Suprapubic skin (tissue), 4 donors: Measurements from ENCODE around the gene PIP5KL1. TPM values are rescaled to one million over a fixed set of nuclear protein-coding genes. Genes with fewer than 3 reads are reported as not detected.

Source experiments
- DNase-seq, 2 donors: peaks; one replicate each; pipeline ENCODE4 v3.0.0-alpha.2; 2019; ENCODE audit warnings: low spot score in 2 of 2
- H3K27ac ChIP-seq: fragments of 200-600 bp; sonication (generic); one replicate; pipeline ENCODE4 v1.5.1; 2019
- H3K27me3 ChIP-seq: fragments of 200-600 bp; sonication (generic); one replicate; pipeline ENCODE4 v1.5.1; 2019
- H3K36me3 ChIP-seq: fragments of 200-600 bp; sonication (generic); one replicate; pipeline ENCODE4 v1.5.1; 2019
- H3K4me1 ChIP-seq: fragments of 200-600 bp; sonication (generic); one replicate; pipeline ENCODE4 v1.5.1; 2019
- H3K4me3 ChIP-seq: fragments of 200-600 bp; sonication (generic); one replicate; pipeline ENCODE4 v1.5.1; 2019; ENCODE audit warnings: mild to moderate bottlenecking
- H3K9me3 ChIP-seq: fragments of 200-600 bp; sonication (generic); one replicate; pipeline ENCODE4 v1.5.1; 2019
- CTCF ChIP-seq, 2 donors: fragments of 200-600 bp in 1 of 2; fragments of 450-650 bp in 1 of 2; sonication (generic) in 1 of 2; IDR thresholded peaks; one replicate each; pipeline ENCODE4 v1.5.1; 2016 to 2019; ENCODE audit warnings: antibody characterized with exemption in 2 of 2, mild to moderate bottlenecking in 1 of 2, moderate library complexity in 1 of 2
- EP300 ChIP-seq: sonication (generic); formaldehyde crosslinking; IDR thresholded peaks from one replicate; pipeline ENCODE4 v1.6.1; 2017; ENCODE audit warnings: antibody characterized with exemption
- POLR2A ChIP-seq, 2 donors: fragments of 450-650 bp; IDR thresholded peaks; one replicate each; pipeline ENCODE4 v1.6.1; 2017; ENCODE audit warnings: antibody characterized with exemption in 2 of 2, mild to moderate bottlenecking in 2 of 2, moderate library complexity in 2 of 2
- POLR2AphosphoS5 ChIP-seq, 3 donors: sonication (generic); formaldehyde crosslinking; IDR thresholded peaks; one replicate each; pipeline ENCODE4 v1.6.1; 2017; ENCODE audit warnings: antibody characterized with exemption in 3 of 3
- WGBS: methylation state at CpG from one replicate; pipeline ENCODE4 v1.1.5; 2018; 5-methylcytosine and 5-hydroxymethylcytosine counted together
- total RNA-seq, 4 donors: library from RNA; depleted of rRNA; stranded (reverse); fragments of >200 nt; gene quantifications; one replicate each; pipeline ENCODE4 v1.1.0, GENCODE V29; 2016

The PIP5KL1 gene
- total RNA-seq, 4 donors from 2014 or later = 5.8 to 14.7 (median 9.2) TPM

- Histone ChIP-seq H3K4me1 (peaks cover 22% of the 10 kb centered on the region), H3K9me3 (no peaks in the 10 kb centered on the region), H3K27me3 (no peaks in the 10 kb centered on the region), H3K4me3 (no peak overlapping the region), H3K27ac (no peak overlapping the region), H3K36me3 (peaks cover 58% of the 10 kb centered on the region)
- TF ChIP-seq CTCF (IDR thresholded peaks at IDR 0.05) (no peak), EP300 (no peak), POLR2AphosphoS5 (IDR thresholded peaks at IDR 0.05) (no peak)
- no peak for DNase-seq
- WGBS = 84% methylated on average over 14 of the region's 14 CpGs
Measured at GRCh38 chr9:127943011-127943662, 12.6 kb upstream of the PIP5KL1 start.

- H3K4me3 ChIP-seq = no peak overlapping the region
- no peak for DNase-seq
- 57% methylated on average over 12 of the region's 18 CpGs for WGBS
- H3K9me3 ChIP-seq = no peaks in the 10 kb centered on the region
- no peaks in the 10 kb centered on the region for H3K27me3 ChIP-seq
- peaks cover 27% of the 10 kb centered on the region for H3K4me1 ChIP-seq
- peaks cover 51% of the 10 kb centered on the region for H3K36me3 ChIP-seq
- no peak overlapping the region for H3K27ac ChIP-seq
- TF ChIP-seq POLR2AphosphoS5 (IDR thresholded peaks at IDR 0.05) = no peak
- TF ChIP-seq POLR2A (IDR thresholded peaks at IDR 0.05) = no peak
- no peak for TF ChIP-seq EP300
- TF ChIP-seq CTCF (IDR thresholded peaks at IDR 0.05) = peak; percentile 84
Measured at GRCh38 chr9:127942216-127943010, 11.8 kb upstream of the PIP5KL1 start.

GRCh38 chr9:127941961-127942215 lies 11.3 kb upstream of the PIP5KL1 start:
- WGBS = 83% methylated on average over 2 of the region's 3 CpGs
- Histone ChIP-seq H3K9me3 (no peaks in the 10 kb centered on the region), H3K4me1 (peaks cover 31% of the 10 kb centered on the region), H3K4me3 (no peak overlapping the region), H3K27ac (no peak overlapping the region), H3K27me3 (no peaks in the 10 kb centered on the region), H3K36me3 (peaks cover 49% of the 10 kb centered on the region)
- TF ChIP-seq EP300 = no peak
- no peak for TF ChIP-seq POLR2A (IDR thresholded peaks at IDR 0.05)
- TF ChIP-seq CTCF (IDR thresholded peaks at IDR 0.05) = no peak
- no peak for TF ChIP-seq POLR2AphosphoS5 (IDR thresholded peaks at IDR 0.05)
- no peak for DNase-seq

GRCh38 chr9:127941062-127941960 lies 10.7 kb upstream of the PIP5KL1 start:
- TF ChIP-seq POLR2A (IDR thresholded peaks at IDR 0.05) (no peak), CTCF (IDR thresholded peaks at IDR 0.05) (no peak), POLR2AphosphoS5 (IDR thresholded peaks at IDR 0.05) (no peak), EP300 (no peak)
- no peak for DNase-seq
- no peak overlapping the region for H3K27ac ChIP-seq
- H3K27me3 ChIP-seq = no peaks in the 10 kb centered on the region
- no peak overlapping the region for H3K4me3 ChIP-seq
- H3K36me3 ChIP-seq = peaks cover 48% of the 10 kb centered on the region
- H3K9me3 ChIP-seq = no peaks in the 10 kb centered on the region
- 79% methylated on average over 16 of the region's 18 CpGs for WGBS
- peaks cover 37% of the 10 kb centered on the region for H3K4me1 ChIP-seq

GRCh38 chr9:127940593-127940992 lies 10.0 kb upstream of the PIP5KL1 start:
- 88% methylated on average over 4 of the region's 4 CpGs for WGBS
- peaks cover 41% of the 10 kb centered on the region for H3K36me3 ChIP-seq
- peaks cover 44% of the 10 kb centered on the region for H3K4me1 ChIP-seq

More at GRCh38 chr9:127940593-127940992, 10.0 kb upstream of the PIP5KL1 start:
- TF ChIP-seq POLR2AphosphoS5 (IDR thresholded peaks at IDR 0.05) (no peak), CTCF (IDR thresholded peaks at IDR 0.05) (no peak), POLR2A (IDR thresholded peaks at IDR 0.05) (no peak), EP300 (no peak)
- Histone ChIP-seq H3K27me3 (no peaks in the 10 kb centered on the region), H3K4me3 (no peak overlapping the region), H3K27ac (no peak overlapping the region), H3K9me3 (no peaks in the 10 kb centered on the region)
- no peak for DNase-seq
